ENCODE results near the gene B4GALNT4. TPM values are rescaled to one million over a fixed set of nuclear protein-coding genes. Genes with fewer than 3 reads are reported as not detected.

B4GALNT4 gene
- total and polyA plus RNA-seq, 2 of the 13 experiments (the other 11 are each of a cell fraction or from before 2014, with no cell fraction given), result 30.5 to 50.1 TPM

GRCh38 chr11:370070-370941 is 1.0 kb downstream of the B4GALNT4 start (continued):
- TF ChIP-seq ZNF333 (CRISPR knock-in tag; IDR thresholded peaks at IDR 0.05; ENCODE audit: borderline replicate concordance), result no peak
- no peak for TF ChIP-seq DPF2 (CRISPR knock-in tag; IDR thresholded peaks at IDR 0.05; ENCODE audit: borderline replicate concordance, low read depth)
- TF ChIP-seq MZF1 (CRISPR knock-in tag; IDR thresholded peaks at IDR 0.05; ENCODE audit: borderline replicate concordance), result no peak
- TF ChIP-seq ATRX (CRISPR knock-in tag; IDR thresholded peaks at IDR 0.05; ENCODE audit: borderline replicate concordance), result no peak
- no peak for TF ChIP-seq ELF3 (CRISPR knock-in tag; IDR thresholded peaks at IDR 0.05)
- TF ChIP-seq STAT5B (CRISPR knock-in tag; IDR thresholded peaks at IDR 0.05), result no peak
- TF ChIP-seq NFKBIZ (CRISPR knock-in tag; IDR thresholded peaks at IDR 0.05), result no peak
- TF ChIP-seq ZFP90 (CRISPR knock-in tag; IDR thresholded peaks at IDR 0.05; ENCODE audit: borderline replicate concordance), result no peak
- TF ChIP-seq ZNF773 (CRISPR knock-in tag; IDR thresholded peaks at IDR 0.05; ENCODE audit: borderline replicate concordance), result no peak
- no peak for TF ChIP-seq ATM (IDR thresholded peaks at IDR 0.05; ENCODE audit: borderline replicate concordance)
- TF ChIP-seq KDM2A (CRISPR knock-in tag; IDR thresholded peaks at IDR 0.05; ENCODE audit: borderline replicate concordance, low read depth), result 0 out of 2 replicates have a peak, but pooled peaks have one; percentile 16
- no peak for TF ChIP-seq NCOA1 (CRISPR knock-in tag; IDR thresholded peaks at IDR 0.05)
- no peak for TF ChIP-seq MIER2 (CRISPR knock-in tag; IDR thresholded peaks at IDR 0.05)
- no peak for TF ChIP-seq ATF1 (CRISPR knock-in tag; IDR thresholded peaks at IDR 0.05)
- TF ChIP-seq ZNF326 (CRISPR knock-in tag; IDR thresholded peaks at IDR 0.05; ENCODE audit: borderline replicate concordance), result no peak
- TF ChIP-seq FOXP1 (IDR thresholded peaks at IDR 0.05), result no peak
- TF ChIP-seq FOXP1 (CRISPR knock-in tag; IDR thresholded peaks at IDR 0.05), result no peak
- no peak for TF ChIP-seq TFAP4 (IDR thresholded peaks at IDR 0.05; ENCODE audit: borderline replicate concordance, low read depth)
- no peak for TF ChIP-seq GLMP (CRISPR knock-in tag; IDR thresholded peaks at IDR 0.05; ENCODE audit: borderline replicate concordance)
- no peak for TF ChIP-seq AGO1 (IDR thresholded peaks at IDR 0.05; ENCODE audit: low read depth, low read length, poor library complexity, severe bottlenecking)
- TF ChIP-seq ZBTB33 (CRISPR knock-in tag; IDR thresholded peaks at IDR 0.05), result no peak
- TF ChIP-seq ZMAT3 (CRISPR knock-in tag; conservative IDR thresholded peaks at IDR 0.05), result 0 out of 2 replicates have a peak, but pooled peaks have one; percentile 24
- TF ChIP-seq GFI1 (CRISPR knock-in tag; IDR thresholded peaks at IDR 0.05; ENCODE audit: borderline replicate concordance), result no peak
- peak; percentile 15; the same call in 1 of the 2 replicates for TF ChIP-seq ZBTB7A (CRISPR knock-in tag; IDR thresholded peaks at IDR 0.05)
- peak; percentile 28 for TF ChIP-seq ZFY (CRISPR knock-in tag; IDR thresholded peaks at IDR 0.05)
- no peak for TF ChIP-seq ZNF781 (CRISPR knock-in tag; IDR thresholded peaks at IDR 0.05; ENCODE audit: borderline replicate concordance, not compliant biosample characterization)
